Psoas muscle (tissue), 8 donors: ENCODE measurements around the gene LYSMD1. TPM values are rescaled to one million over a fixed set of nuclear protein-coding genes. Genes with fewer than 3 reads are reported as not detected.

ENCODE experiments used
- ATAC-seq, 4 donors: fragments of 200-7000 bp; cut with Tn5 transposase; one replicate each; pipeline ENCODE4 v1.9.1; 2020; ENCODE audit warnings: moderate library complexity in 3 of 4, mild to moderate bottlenecking in 2 of 4
- DNase-seq, 2 donors: peaks; one replicate each; pipeline ENCODE4 v3.0.0-alpha.2; 2020
- H3K27ac ChIP-seq: fragments of 200-600 bp; one replicate; pipeline ENCODE4 v1.8.0; 2022
- H3K27me3 ChIP-seq, 3 donors: fragments of 200-600 bp in 1 of 3; one replicate each; pipeline versions ENCODE4 v1.6.1 to v1.8.0; 2013 to 2022; ENCODE audit warnings: low read length in 2 of 3, mild to moderate bottlenecking in 2 of 3, moderate library complexity in 1 of 3; ENCODE audit not compliant: insufficient read depth in 3 of 3
- H3K36me3 ChIP-seq, 2 donors: fragments of 200-600 bp in 1 of 2; one replicate each; pipeline versions ENCODE4 v1.6.1 to v1.8.0; 2013 to 2022; ENCODE audit warnings: low read depth in 1 of 2, mild to moderate bottlenecking in 1 of 2, moderate library complexity in 1 of 2; ENCODE audit not compliant: insufficient read depth in 1 of 2
- H3K4me1 ChIP-seq: fragments of 200-600 bp; one replicate; pipeline ENCODE4 v1.8.0; 2022
- H3K4me3 ChIP-seq: fragments of 200-600 bp; one replicate; pipeline ENCODE4 v1.8.0; 2022; ENCODE audit warnings: mild to moderate bottlenecking
- H3K9me3 ChIP-seq: fragments of 200-600 bp; one replicate; pipeline ENCODE4 v1.8.0; 2022
- WGBS, 3 donors: extraction: QIAGEN DNeasy Blood & Tissue Kit; methylation state at CpG; one replicate each; pipeline versions ENCODE4 v1.1.6 to v1.1.7; 2013; 5-methylcytosine and 5-hydroxymethylcytosine counted together
- intact Hi-C, 2 donors: fragments of 100-400 bp; cut with DNase I; formaldehyde crosslinking; loops; one replicate each; pipeline versions ENCODE4 v1.11.0 to v1.14.2; 2022
- polyA plus RNA-seq, 3 donors: library from polyadenylated mRNA; stranded (reverse); fragments of 200-250 nt; gene quantifications; one replicate each; pipeline ENCODE4 v1.2.3, GENCODE V29; 2013
- total RNA-seq, 4 donors: library from RNA; stranded (reverse); fragmentation: NEBNext Ultra II Directional in 2 of 4; extraction: Animal tissue kit (Norgen Biotek cat#: 25700) in 2 of 4; gene quantifications; one replicate each; pipeline versions ENCODE4 v1.2.1 to v1.2.4, GENCODE V29; 2021 to 2023
- TF ChIP-seq, protein P1 (sequence below): fragments of 200-600 bp; IDR thresholded peaks from one replicate; pipeline ENCODE4 v1.8.0; 2022; ENCODE audit warnings: antibody characterized with exemption
- donor health status: healthy with polysubstance abuse.
- donor health status: DM: no; HTN: no; CAD: no; lungs with moderate emphysema.
- donor health status: Bipolar disorder and iron deficiency.
- donor health status: healthy.
- donor health status: DM: yes; HTN: yes; CAD: no.
- donor health status: DM: no; HTN: no; CAD: no.
- donor health status: DM: no; HTN: no; CAD: no.
- donor health status: DM: yes; HTN: yes; CAD: no.

The LYSMD1 gene
- total and polyA plus RNA-seq, 7 donors, result 6.7 to 18.0 (median 12.3) TPM

DNA sequence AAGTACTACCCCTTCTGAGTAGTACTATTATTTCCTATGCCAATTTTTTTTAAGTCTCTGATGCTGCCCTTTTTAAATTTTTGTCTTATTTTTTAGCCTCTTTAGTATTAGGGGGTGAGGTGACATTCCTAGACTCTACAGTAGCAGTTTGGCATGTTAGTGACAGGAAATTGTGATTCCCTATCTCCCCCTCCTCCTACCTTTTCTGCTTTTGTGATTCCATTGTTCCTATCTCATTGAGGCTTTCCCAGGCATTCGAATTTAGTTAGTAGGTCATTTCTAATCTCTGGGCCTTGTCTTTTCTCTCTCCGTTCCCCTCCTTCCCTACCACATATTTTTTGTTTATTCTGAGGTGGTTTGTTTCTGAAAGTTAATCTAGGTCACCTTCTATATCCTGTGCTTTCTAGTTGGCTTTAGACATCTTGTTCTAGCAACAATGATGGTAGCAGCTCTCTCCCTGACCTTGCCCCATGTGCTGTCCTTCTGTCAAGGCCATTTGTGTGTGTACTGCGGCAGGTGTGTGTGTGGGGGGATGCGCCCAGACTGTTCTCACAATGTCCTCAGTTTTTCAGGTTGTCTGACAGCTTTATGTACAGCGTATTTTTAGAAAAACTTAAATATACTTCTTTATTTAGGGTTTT lies 40.8 kb downstream of the LYSMD1 start:
- WGBS, 3 donors, result 76 to 77% (median 76%) methylated on average over 5 of the region's 5 CpGs
- intact Hi-C loops, result loop anchor here in 1 of 2 donors (5.0 kb wide), 1 partner anchor 53 kb away; the partner anchor contains the start of gene GABPB2
- ATAC-seq, result no peak

DNA sequence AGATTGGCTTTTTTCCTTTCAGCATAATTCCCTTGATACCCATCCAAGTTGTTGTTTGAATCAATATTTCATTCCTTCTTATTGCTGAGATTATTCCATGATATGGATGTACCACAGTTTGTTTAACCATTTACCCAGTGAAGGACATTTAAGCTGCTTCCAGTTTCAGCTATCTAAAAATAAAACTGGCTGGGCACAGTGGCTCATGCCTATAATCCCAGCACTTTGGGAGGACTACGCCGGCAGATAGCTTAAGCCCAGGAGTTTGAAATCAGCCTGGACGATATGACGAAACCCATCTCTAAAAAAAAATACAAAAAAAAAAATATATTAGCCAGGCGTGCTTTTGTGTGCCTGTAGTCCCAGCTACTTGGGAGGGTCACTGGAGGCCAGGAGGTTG lies 51.8 kb downstream of the LYSMD1 start:
- Histone ChIP-seq H3K27me3 (no peaks in the 10 kb centered on the region), H3K27ac (no peak overlapping the region), H3K9me3 (no peaks in the 10 kb centered on the region), H3K4me3 (no peak overlapping the region), H3K4me1 (peaks cover 11% of the 10 kb centered on the region), H3K36me3 (peaks cover 0 to 46% of the 10 kb centered on the region in 2 donors)
- intact Hi-C loops, result no loop called here
- TF ChIP-seq, protein P1, sequence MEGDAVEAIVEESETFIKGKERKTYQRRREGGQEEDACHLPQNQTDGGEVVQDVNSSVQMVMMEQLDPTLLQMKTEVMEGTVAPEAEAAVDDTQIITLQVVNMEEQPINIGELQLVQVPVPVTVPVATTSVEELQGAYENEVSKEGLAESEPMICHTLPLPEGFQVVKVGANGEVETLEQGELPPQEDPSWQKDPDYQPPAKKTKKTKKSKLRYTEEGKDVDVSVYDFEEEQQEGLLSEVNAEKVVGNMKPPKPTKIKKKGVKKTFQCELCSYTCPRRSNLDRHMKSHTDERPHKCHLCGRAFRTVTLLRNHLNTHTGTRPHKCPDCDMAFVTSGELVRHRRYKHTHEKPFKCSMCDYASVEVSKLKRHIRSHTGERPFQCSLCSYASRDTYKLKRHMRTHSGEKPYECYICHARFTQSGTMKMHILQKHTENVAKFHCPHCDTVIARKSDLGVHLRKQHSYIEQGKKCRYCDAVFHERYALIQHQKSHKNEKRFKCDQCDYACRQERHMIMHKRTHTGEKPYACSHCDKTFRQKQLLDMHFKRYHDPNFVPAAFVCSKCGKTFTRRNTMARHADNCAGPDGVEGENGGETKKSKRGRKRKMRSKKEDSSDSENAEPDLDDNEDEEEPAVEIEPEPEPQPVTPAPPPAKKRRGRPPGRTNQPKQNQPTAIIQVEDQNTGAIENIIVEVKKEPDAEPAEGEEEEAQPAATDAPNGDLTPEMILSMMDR, result no peak
- peak in 1 of 2 donors; percentile 2 for DNase-seq
- peak in 3 of 4 donors; percentile 58 to 85 (median 68) for ATAC-seq
- WGBS, 3 donors, result 41 to 67% (median 47%) methylated on average over 5 of the region's 5 CpGs

More for the DNA sequence above, 40.8 kb downstream of the LYSMD1 start:
- no peak overlapping the region for H3K4me3 ChIP-seq
- peaks cover 4 to 23% of the 10 kb centered on the region in 2 donors for H3K36me3 ChIP-seq
- H3K27me3 ChIP-seq, result no peaks in the 10 kb centered on the region
- no peaks in the 10 kb centered on the region for H3K4me1 ChIP-seq
- no peak overlapping the region for H3K27ac ChIP-seq
- TF ChIP-seq, protein P1, result no peak
- no peaks in the 10 kb centered on the region for H3K9me3 ChIP-seq
- DNase-seq, result no peak

Other genes with a start within 250 kb of the LYSMD1 start
- 10 to 100 TPM; 19.4 to 27.1 (median 20.4) TPM for gene SETDB1, start 239.5 kb downstream of the LYSMD1 start, total RNA-seq
- 10 to 100 TPM; 12.8 to 14.8 (median 13.5) TPM for gene SETDB1, start 239.5 kb downstream of the LYSMD1 start, polyA plus RNA-seq
- 10 to 100 TPM; 42.1 to 61.0 (median 51.1) TPM for gene CERS2, start 191.1 kb downstream of the LYSMD1 start, total RNA-seq
- gene CERS2, start 191.1 kb downstream of the LYSMD1 start, polyA plus RNA-seq, result 10 to 100 TPM; 29.8 to 59.6 (median 30.5) TPM
- not detected for gene ANXA9, start 183.6 kb downstream of the LYSMD1 start, total RNA-seq
- under 1 TPM; 0.07 to 0.10 (median 0.07) TPM for gene ANXA9, start 183.6 kb downstream of the LYSMD1 start, polyA plus RNA-seq
- 10 to 100 TPM; 13.9 to 26.0 (median 18.5) TPM for gene MINDY1, start 159.0 kb downstream of the LYSMD1 start, total RNA-seq
- 10 to 100 TPM in 1 of 3 donors, 1 to 10 TPM in 2; 4.4 to 16.2 (median 9.7) TPM for gene MINDY1, start 159.0 kb downstream of the LYSMD1 start, polyA plus RNA-seq
- 10 to 100 TPM; 17.5 to 30.2 (median 24.6) TPM for gene PRUNE1, start 157.5 kb downstream of the LYSMD1 start, total RNA-seq
- 10 to 100 TPM; 12.4 to 33.8 (median 15.1) TPM for gene PRUNE1, start 157.5 kb downstream of the LYSMD1 start, polyA plus RNA-seq
- gene BNIPL, start 129.3 kb downstream of the LYSMD1 start, total RNA-seq, result under 1 TPM; 0.06 to 0.96 (median 0.43) TPM
- gene BNIPL, start 129.3 kb downstream of the LYSMD1 start, polyA plus RNA-seq, result under 1 TPM; 0.04 to 0.10 (median 0.05) TPM
- 1 to 10 TPM; 5.1 to 8.8 (median 6.9) TPM for gene C1orf56, start 118.2 kb downstream of the LYSMD1 start, total RNA-seq
- 10 to 100 TPM in 1 of 3 donors, 1 to 10 TPM in 2; 1.3 to 16.9 (median 6.5) TPM for gene C1orf56, start 118.2 kb downstream of the LYSMD1 start, polyA plus RNA-seq
- 10 to 100 TPM; 26.1 to 49.8 (median 33.2) TPM for gene CDC42SE1, start 106.3 kb downstream of the LYSMD1 start, total RNA-seq
- 10 to 100 TPM; 20.1 to 46.4 (median 24.7) TPM for gene CDC42SE1, start 106.3 kb downstream of the LYSMD1 start, polyA plus RNA-seq
- gene MLLT11, start 105.5 kb downstream of the LYSMD1 start, total RNA-seq, result 10 to 100 TPM in 1 of 4 donors, 1 to 10 TPM in 3; 1.3 to 35.8 (median 4.5) TPM
- 1 to 10 TPM; 1.2 to 5.0 (median 1.3) TPM for gene MLLT11, start 105.5 kb downstream of the LYSMD1 start, polyA plus RNA-seq
- gene GABPB2, start 95.1 kb downstream of the LYSMD1 start, total RNA-seq, result 10 to 100 TPM in 2 of 4 donors, 1 to 10 TPM in 2; 8.2 to 15.9 (median 9.7) TPM
- 1 to 10 TPM; 2.6 to 7.0 (median 3.6) TPM for gene GABPB2, start 95.1 kb downstream of the LYSMD1 start, polyA plus RNA-seq
- gene SEMA6C, start 19.3 kb downstream of the LYSMD1 start, total RNA-seq, result 100 to 1,000 TPM in 2 of 4 donors, 10 to 100 TPM in 2; 56.3 to 145 (median 101) TPM
- 10 to 100 TPM in 2 of 3 donors, 1 to 10 TPM in 1; 8.9 to 46.3 (median 29.5) TPM for gene SEMA6C, start 19.3 kb downstream of the LYSMD1 start, polyA plus RNA-seq
- gene TNFAIP8L2, start 9.3 kb downstream of the LYSMD1 start, total RNA-seq, result 1 to 10 TPM in 1 of 4 donors, under 1 TPM in 3; 0.56 to 1.3 (median 0.74) TPM
- 1 to 10 TPM in 2 of 3 donors, under 1 TPM in 1; 0.62 to 1.1 (median 1.1) TPM for gene TNFAIP8L2, start 9.3 kb downstream of the LYSMD1 start, polyA plus RNA-seq
- gene SCNM1, start 242 bp upstream of the LYSMD1 start, total RNA-seq, result 10 to 100 TPM; 23.6 to 47.9 (median 39.5) TPM
- 10 to 100 TPM; 71.0 to 78.7 (median 72.3) TPM for gene SCNM1, start 242 bp upstream of the LYSMD1 start, polyA plus RNA-seq
- 100 to 1,000 TPM; 102 to 434 (median 407) TPM for gene TMOD4, start 10.1 kb upstream of the LYSMD1 start, total RNA-seq
- 100 to 1,000 TPM in 2 of 3 donors, 10 to 100 TPM in 1; 17.6 to 274 (median 154) TPM for gene TMOD4, start 10.1 kb upstream of the LYSMD1 start, polyA plus RNA-seq
- 100 to 1,000 TPM in 1 of 4 donors, 10 to 100 TPM in 3; 38.6 to 112 (median 59.8) TPM for gene VPS72, start 24.3 kb upstream of the LYSMD1 start, total RNA-seq
- 100 to 1,000 TPM in 1 of 3 donors, 10 to 100 TPM in 2; 30.8 to 100 (median 70.7) TPM for gene VPS72, start 24.3 kb upstream of the LYSMD1 start, polyA plus RNA-seq
- 10 to 100 TPM; 29.5 to 46.8 (median 38.6) TPM for gene PIP5K1A, start 32.6 kb upstream of the LYSMD1 start, total RNA-seq
- gene PIP5K1A, start 32.6 kb upstream of the LYSMD1 start, polyA plus RNA-seq, result 10 to 100 TPM; 10.8 to 35.4 (median 14.5) TPM
- gene PSMD4, start 88.8 kb upstream of the LYSMD1 start, total RNA-seq, result 100 to 1,000 TPM; 208 to 313 (median 240) TPM
- 100 to 1,000 TPM; 298 to 486 (median 334) TPM for gene PSMD4, start 88.8 kb upstream of the LYSMD1 start, polyA plus RNA-seq
- gene ZNF687, start 116.4 kb upstream of the LYSMD1 start, total RNA-seq, result 10 to 100 TPM; 10.6 to 14.8 (median 13.1) TPM
- 10 to 100 TPM in 1 of 3 donors, 1 to 10 TPM in 2; 4.6 to 13.5 (median 5.0) TPM for gene ZNF687, start 116.4 kb upstream of the LYSMD1 start, polyA plus RNA-seq
- gene PI4KB, start 161.5 kb upstream of the LYSMD1 start, total RNA-seq, result 10 to 100 TPM; 51.9 to 96.4 (median 78.8) TPM
- gene PI4KB, start 161.5 kb upstream of the LYSMD1 start, polyA plus RNA-seq, result 10 to 100 TPM; 42.6 to 66.3 (median 53.2) TPM
- 10 to 100 TPM; 16.9 to 38.7 (median 21.6) TPM for gene RFX5, start 181.3 kb upstream of the LYSMD1 start, total RNA-seq
- gene RFX5, start 181.3 kb upstream of the LYSMD1 start, polyA plus RNA-seq, result 10 to 100 TPM in 1 of 3 donors, 1 to 10 TPM in 2; 4.7 to 36.3 (median 8.5) TPM
- gene SELENBP1, start 206.8 kb upstream of the LYSMD1 start, total RNA-seq, result 10 to 100 TPM; 19.7 to 89.2 (median 56.3) TPM
- 10 to 100 TPM; 12.7 to 41.2 (median 26.7) TPM for gene SELENBP1, start 206.8 kb upstream of the LYSMD1 start, polyA plus RNA-seq
- 100 to 1,000 TPM; 149 to 285 (median 230) TPM for gene PSMB4, start 233.7 kb upstream of the LYSMD1 start, total RNA-seq
- gene PSMB4, start 233.7 kb upstream of the LYSMD1 start, polyA plus RNA-seq, result 100 to 1,000 TPM; 354 to 521 (median 465) TPM